ENCODE measurements around the gene SHISAL1. TPM values are rescaled to one million over a fixed set of nuclear protein-coding genes. Genes with fewer than 3 reads are reported as not detected.

SHISAL1 gene
- total and polyA plus RNA-seq, 2 donors (not counting 1 experiment from before 2014, with no cell fraction given) = not detected

DNA sequence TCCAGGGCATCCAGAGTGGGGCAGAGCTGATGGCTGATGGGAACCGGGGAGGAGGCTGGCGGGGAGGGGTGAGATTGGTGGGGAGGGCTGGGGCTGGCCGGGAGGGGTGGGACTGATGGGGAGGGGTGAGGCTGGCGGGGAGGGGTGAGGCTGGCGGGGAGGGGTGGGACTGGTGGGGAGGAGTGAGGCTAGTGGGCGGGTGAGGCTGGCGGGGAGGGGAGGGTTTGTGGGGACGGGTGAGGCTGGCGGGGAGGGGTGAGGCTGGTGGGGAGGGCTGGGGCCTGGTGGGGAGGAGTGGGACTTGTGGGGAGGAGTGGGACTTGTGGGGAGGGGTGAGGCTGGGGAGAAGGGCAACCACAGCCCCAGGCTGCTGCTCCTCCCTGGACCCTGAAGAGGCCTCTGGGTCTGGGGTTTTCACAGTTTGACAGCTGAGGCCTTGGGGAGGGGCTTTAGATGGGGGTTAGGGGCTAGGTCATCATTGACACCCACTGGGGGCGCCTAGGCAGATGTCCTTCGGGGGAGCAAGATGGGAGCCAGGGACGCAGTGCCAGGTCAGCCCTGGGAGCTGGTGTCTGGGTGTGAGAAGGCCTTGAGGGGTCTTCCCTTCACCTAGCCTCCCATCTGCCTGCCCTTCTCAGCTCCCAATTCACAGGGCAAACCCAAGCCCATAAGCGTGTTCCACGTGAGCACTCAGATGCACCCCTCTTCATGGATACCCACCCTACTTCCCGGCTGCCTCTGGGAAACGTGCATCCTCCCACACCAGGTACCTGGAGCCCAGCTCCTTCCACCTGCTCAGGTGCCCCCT, 105.4 kb downstream of the SHISAL1 start:
- ATAC-seq (ENCODE audit: low read depth) (no peak), DNase-seq (no peak)
- no peak overlapping the region for H3K4me2 ChIP-seq (replicated peaks; ENCODE audit: low read depth, low read length, poor library complexity, severe bottlenecking)
- peaks cover 54% of the 10 kb centered on the region for H3K4me1 Mint-ChIP-seq
- intact Hi-C loops (cut with micrococcal nuclease) = no loop called here
- WGBS (ENCODE audit: insufficient coverage) = 94% methylated on average over 4 of the region's 16 CpGs
- TF ChIP-seq, protein P1, sequence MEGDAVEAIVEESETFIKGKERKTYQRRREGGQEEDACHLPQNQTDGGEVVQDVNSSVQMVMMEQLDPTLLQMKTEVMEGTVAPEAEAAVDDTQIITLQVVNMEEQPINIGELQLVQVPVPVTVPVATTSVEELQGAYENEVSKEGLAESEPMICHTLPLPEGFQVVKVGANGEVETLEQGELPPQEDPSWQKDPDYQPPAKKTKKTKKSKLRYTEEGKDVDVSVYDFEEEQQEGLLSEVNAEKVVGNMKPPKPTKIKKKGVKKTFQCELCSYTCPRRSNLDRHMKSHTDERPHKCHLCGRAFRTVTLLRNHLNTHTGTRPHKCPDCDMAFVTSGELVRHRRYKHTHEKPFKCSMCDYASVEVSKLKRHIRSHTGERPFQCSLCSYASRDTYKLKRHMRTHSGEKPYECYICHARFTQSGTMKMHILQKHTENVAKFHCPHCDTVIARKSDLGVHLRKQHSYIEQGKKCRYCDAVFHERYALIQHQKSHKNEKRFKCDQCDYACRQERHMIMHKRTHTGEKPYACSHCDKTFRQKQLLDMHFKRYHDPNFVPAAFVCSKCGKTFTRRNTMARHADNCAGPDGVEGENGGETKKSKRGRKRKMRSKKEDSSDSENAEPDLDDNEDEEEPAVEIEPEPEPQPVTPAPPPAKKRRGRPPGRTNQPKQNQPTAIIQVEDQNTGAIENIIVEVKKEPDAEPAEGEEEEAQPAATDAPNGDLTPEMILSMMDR (IDR thresholded peaks at IDR 0.05) = no peak
- no peak for TF ChIP-seq EZH2 (IDR thresholded peaks at IDR 0.05; ENCODE audit: borderline replicate concordance, insufficient read depth, low read depth, low read length, poor library complexity, severe bottlenecking)
- no peak overlapping the region for H3K4me3 Mint-ChIP-seq
- H2AFZ ChIP-seq (ENCODE audit: insufficient read depth, low read depth, low read length, poor library complexity, severe bottlenecking) = no peak overlapping the region
- H3K9ac ChIP-seq (ENCODE audit: low read length) = no peak overlapping the region
- peaks cover 33 to 44% of the 10 kb centered on the region in 2 donors for H3K4me1 ChIP-seq (ENCODE audit: control insufficient read depth in 2 of 2, insufficient read depth in 2 of 2, low read length in 2 of 2)
- peaks cover 19% of the 10 kb centered on the region for H4K20me1 ChIP-seq (ENCODE audit: control insufficient read depth, insufficient read depth, low read length, poor library complexity, severe bottlenecking)
- no peak overlapping the region for H3K27ac ChIP-seq (ENCODE audit: low read length in 2 of 2)
- H3K27me3 ChIP-seq (replicated peaks in 1 of 4; ENCODE audit: control extremely low read depth in 1 of 4, control insufficient read depth in 3 of 4, insufficient read depth in 4 of 4, low read length in 3 of 4) = no peaks in the 10 kb centered on the region
- H3K36me3 ChIP-seq (replicated peaks in 1 of 2; ENCODE audit: control extremely low read depth in 1 of 2, control insufficient read depth in 1 of 2, extremely low read depth in 1 of 2, insufficient read depth in 2 of 2, low read length in 1 of 2) = peaks cover 0 to 26% of the 10 kb centered on the region in 2 experiments
- ChIA-PET CTCF (interaction anchor here (1.4 kb wide), 1 partner anchor 11 kb away, joined by 3 read pairs; no protein-coding TSS in a partner anchor), POLR2A (no interaction called here)
- peaks cover 0 to 5% (median 0%) of the 10 kb centered on the region in 3 donors for H3K9me3 ChIP-seq (ENCODE audit: control extremely low read depth in 1 of 3, control insufficient read depth in 2 of 3, insufficient read depth in 1 of 3, low read length in 2 of 3)
- H3K4me3 ChIP-seq (ENCODE audit: control extremely low read depth in 1 of 5, extremely low read depth in 1 of 5, insufficient read depth in 1 of 5, low read depth in 2 of 5, low read length in 4 of 5) = no peak overlapping the region
- H3K79me2 ChIP-seq (ENCODE audit: control insufficient read depth, insufficient read depth, low read length) = no peaks in the 10 kb centered on the region
- H3K27ac Mint-ChIP-seq = peak overlapping the region; percentile 54
- H3K27me3 Mint-ChIP-seq = no peaks in the 10 kb centered on the region
- peaks cover 11% of the 10 kb centered on the region for H3K9me3 Mint-ChIP-seq (ENCODE audit: insufficient read depth)

DNA sequence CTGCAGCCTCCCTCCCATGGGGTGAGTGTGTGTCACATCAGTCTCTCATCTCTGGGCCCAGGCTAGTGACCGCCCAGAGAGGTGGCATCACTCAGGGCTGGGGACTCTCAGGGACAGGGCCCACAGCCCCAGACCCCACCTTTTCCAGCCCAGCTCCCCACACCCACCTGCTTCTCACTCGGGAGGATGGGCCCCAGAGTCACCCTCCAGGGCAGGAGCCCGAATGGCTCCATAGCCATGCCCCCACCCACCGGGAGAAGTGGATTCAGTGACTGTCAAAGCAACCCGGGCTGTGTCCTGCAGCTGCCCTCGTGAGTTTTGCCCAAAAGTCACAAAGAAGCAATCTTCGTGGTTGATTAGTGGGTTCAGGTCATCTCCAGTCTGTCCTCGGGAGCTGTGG, 106.1 kb downstream of the SHISAL1 start:
- Histone ChIP-seq H3K4me2 (replicated peaks; ENCODE audit: low read depth, low read length, poor library complexity, severe bottlenecking) (no peak overlapping the region), H3K79me2 (ENCODE audit: control insufficient read depth, insufficient read depth, low read length) (no peaks in the 10 kb centered on the region), H3K9ac (ENCODE audit: low read length) (no peak overlapping the region), H3K27ac (ENCODE audit: low read length in 2 of 2) (no peak overlapping the region), H3K27me3 (replicated peaks in 1 of 4; ENCODE audit: control extremely low read depth in 1 of 4, control insufficient read depth in 3 of 4, insufficient read depth in 4 of 4, low read length in 3 of 4) (no peaks in the 10 kb centered on the region), H2AFZ (ENCODE audit: insufficient read depth, low read depth, low read length, poor library complexity, severe bottlenecking) (no peak overlapping the region), H4K20me1 (ENCODE audit: control insufficient read depth, insufficient read depth, low read length, poor library complexity, severe bottlenecking) (peaks cover 19% of the 10 kb centered on the region), H3K9me3 (ENCODE audit: control extremely low read depth in 1 of 3, control insufficient read depth in 2 of 3, insufficient read depth in 1 of 3, low read length in 2 of 3) (peaks cover 0 to 5% (median 0%) of the 10 kb centered on the region in 3 donors), H3K4me1 (ENCODE audit: control insufficient read depth in 2 of 2, insufficient read depth in 2 of 2, low read length in 2 of 2) (peaks cover 33 to 44% of the 10 kb centered on the region in 2 donors), H3K36me3 (replicated peaks in 1 of 2; ENCODE audit: control extremely low read depth in 1 of 2, control insufficient read depth in 1 of 2, extremely low read depth in 1 of 2, insufficient read depth in 2 of 2, low read length in 1 of 2) (peaks cover 0 to 31% of the 10 kb centered on the region in 2 experiments), H3K4me3 (ENCODE audit: control extremely low read depth in 1 of 5, extremely low read depth in 1 of 5, insufficient read depth in 1 of 5, low read depth in 2 of 5, low read length in 4 of 5) (no peak overlapping the region)
- TF ChIP-seq, protein P1 (IDR thresholded peaks at IDR 0.05) = no peak
- no peak for TF ChIP-seq EZH2 (IDR thresholded peaks at IDR 0.05; ENCODE audit: borderline replicate concordance, insufficient read depth, low read depth, low read length, poor library complexity, severe bottlenecking)
- Mint-ChIP-seq H3K9me3 (ENCODE audit: insufficient read depth) (peaks cover 11% of the 10 kb centered on the region), H3K27me3 (no peaks in the 10 kb centered on the region), H3K4me1 (peaks cover 54% of the 10 kb centered on the region), H3K4me3 (no peak overlapping the region), H3K27ac (peak overlapping the region; percentile 50)
- DNase-seq (no peak), ATAC-seq (ENCODE audit: low read depth) (no peak)
- ChIA-PET POLR2A (no interaction called here), CTCF (interaction anchor here (1.4 kb wide), 1 partner anchor 11 kb away, joined by 3 read pairs; no protein-coding TSS in a partner anchor)
- WGBS (ENCODE audit: insufficient coverage) = 96% methylated on average over 8 of the region's 8 CpGs
- intact Hi-C loops (cut with micrococcal nuclease) = no loop called here
